HepG2 (cell line): ENCODE data around the gene PRDX2. TPM values are rescaled to one million over a fixed set of nuclear protein-coding genes. Genes with fewer than 3 reads are reported as not detected.

Experiments
- ATAC-seq: fragments of 200-7000 bp; cut with Tn5 transposase; 3 replicates; pipeline ENCODE4 v1.9.1; 2020; ENCODE audit warnings: mild to moderate bottlenecking, moderate library complexity
- BruUV-seq: library from RNA; stranded (reverse); fragments of 400-500 nt; replicated peaks from 2 replicates; lab custom pipeline; 2021; lab: Mats Ljungman, UMichigan
- CTCF ChIA-PET: fragments of 300-600 bp; formaldehyde crosslinking; extraction: SDS; loops from one replicate; lab custom pipeline; 2021; ENCODE audit warnings: low total read pairs, inconsistent platforms, low intra/inter-chr PET ratio; lab: Yijun Ruan, JAX
- POLR2A ChIA-PET: fragments of 350-600 bp; sonication (Branson Sonifier 250); formaldehyde crosslinking; loops from one replicate; lab custom pipeline; 2020; ENCODE audit warnings: antibody characterized with exemption, inconsistent platforms; lab: Yijun Ruan, JAX
- DNase-seq: peaks from one replicate; pipeline ENCODE4 v3.0.0-alpha.2; 2015; ENCODE audit warnings: low spot score
- FAIRE-seq: peaks from 3 replicates; lab custom pipeline; 2011; peaks lifted over from hg19 to GRCh38; lab: Jason Lieb, UNC
- H2AFZ ChIP-seq: one replicate; pipeline ENCODE4 v1.6.1; 2011; ENCODE audit warnings: low read length, inconsistent platforms
- H3K27ac ChIP-seq: fragments of 300-600 bp; 3 replicates; pipeline ENCODE4 v1.8.0; 2011; ENCODE audit warnings: mixed run types, mild to moderate bottlenecking, mixed read lengths, low read length, inconsistent platforms; ENCODE audit not compliant: insufficient read depth; ENCODE audit errors: extremely low read length
- H3K27me3 ChIP-seq, 2 experiments: fragments of 200-600 bp in 1 of 2; 2 replicates in 1 of 2; 3 replicates in 1 of 2; pipeline versions ENCODE4 v1.6.0 to v1.8.0; 2011; ENCODE audit warnings: low read length in 2 of 2, mild to moderate bottlenecking in 2 of 2, moderate library complexity in 2 of 2, inconsistent platforms in 1 of 2; ENCODE audit not compliant: insufficient read depth in 2 of 2, control insufficient read depth in 1 of 2
- H3K36me3 ChIP-seq, 2 experiments: fragments of 200-600 bp in 1 of 2; replicated peaks in 1 of 2; 2 replicates in 1 of 2; 3 replicates in 1 of 2; pipeline versions ENCODE4 v1.5.1 to v1.8.0; 2011; ENCODE audit warnings: low read length in 2 of 2, inconsistent platforms in 1 of 2; ENCODE audit not compliant: insufficient read depth in 2 of 2, control insufficient read depth in 1 of 2
- H3K4me1 ChIP-seq: 2 replicates; pipeline ENCODE4 v1.5.1; 2012; ENCODE audit warnings: low read length, inconsistent platforms; ENCODE audit not compliant: insufficient read depth
- H3K4me2 ChIP-seq: 2 replicates; pipeline ENCODE4 v1.6.0; 2011; ENCODE audit warnings: low read depth, low read length, inconsistent platforms
- H3K4me3 ChIP-seq, 3 experiments: fragments of 200-600 bp in 1 of 3; sonication (generic), shearing (Covaris generic) in 1 of 3; replicated peaks in 1 of 3; 2 replicates each; pipeline ENCODE4 v1.5.1; 2011 to 2016; ENCODE audit warnings: low read length in 3 of 3, inconsistent platforms in 2 of 3, low read depth in 2 of 3, mild to moderate bottlenecking in 2 of 3, control low read depth in 1 of 3, mixed read lengths in 1 of 3; ENCODE audit not compliant: insufficient read depth in 1 of 3
- H3K79me2 ChIP-seq: one replicate; pipeline ENCODE4 v1.6.1; 2011; ENCODE audit warnings: low read length, inconsistent platforms; ENCODE audit not compliant: insufficient read depth
- H3K9ac ChIP-seq: 2 replicates; pipeline ENCODE4 v1.6.0; 2011; ENCODE audit warnings: mild to moderate bottlenecking, low read depth, low read length, inconsistent platforms; ENCODE audit not compliant: insufficient read depth
- H3K9me3 ChIP-seq: 2 replicates; pipeline ENCODE4 v1.5.1; 2012; ENCODE audit warnings: mild to moderate bottlenecking, low read length
- H4K20me1 ChIP-seq: 2 replicates; pipeline ENCODE4 v1.6.0; 2011; ENCODE audit warnings: inconsistent platforms, mild to moderate bottlenecking, low read length, moderate library complexity; ENCODE audit not compliant: insufficient read depth
- AKAP8 ChIP-seq: sonication (generic); formaldehyde crosslinking; IDR thresholded peaks from 2 replicates; pipeline ENCODE4 v1.5.1; 2020; ENCODE audit warnings: mild to moderate bottlenecking, missing genetic modification reagents
- ATAD3A ChIP-seq: sonication (generic); formaldehyde crosslinking; IDR thresholded peaks from 2 replicates; pipeline ENCODE4 v1.4.0; 2020; ENCODE audit warnings: missing genetic modification reagents
- CHCHD3 ChIP-seq: sonication (generic); formaldehyde crosslinking; IDR thresholded peaks from 2 replicates; pipeline ENCODE4 v1.8.0; 2022; ENCODE audit warnings: mild to moderate bottlenecking, missing genetic modification reagents, moderate library complexity
- CREBL2 ChIP-seq: sonication (generic); formaldehyde crosslinking; IDR thresholded peaks from 2 replicates; pipeline ENCODE4 v1.8.1; 2023; ENCODE audit warnings: missing genetic modification reagents, mild to moderate bottlenecking, borderline replicate concordance
- ETS1 ChIP-seq: sonication (generic); formaldehyde crosslinking; IDR thresholded peaks from 2 replicates; pipeline ENCODE4 v1.4.0; 2020; ENCODE audit warnings: missing genetic modification reagents
- ETV5 ChIP-seq: IDR thresholded peaks from 2 replicates; pipeline ENCODE4 v1.6.1; 2018; ENCODE audit warnings: missing biosample characterization, missing genetic modification reagents, inconsistent platforms, borderline replicate concordance
- FOXJ3 ChIP-seq: sonication (generic); formaldehyde crosslinking; IDR thresholded peaks from 2 replicates; pipeline ENCODE4 v1.4.0; 2020; ENCODE audit warnings: missing genetic modification reagents, mild to moderate bottlenecking, borderline replicate concordance
- GATA4 ChIP-seq: sonication (generic); IDR thresholded peaks from 2 replicates; pipeline ENCODE4 v1.6.1; 2016; ENCODE audit warnings: antibody characterized with exemption, low read depth, borderline replicate concordance
- MAFK ChIP-seq, 2 experiments: IDR thresholded peaks in 1 of 2; conservative IDR thresholded peaks in 1 of 2; 2 replicates each; pipeline ENCODE4 v1.6.1; 2011; ENCODE audit warnings: improper control_type of control experiment in 2 of 2, low read length in 2 of 2
- MXD3 ChIP-seq: IDR thresholded peaks from 2 replicates; pipeline ENCODE4 v1.6.1; 2016; ENCODE audit warnings: mild to moderate bottlenecking, missing biosample characterization, missing genetic modification reagents
- MYNN ChIP-seq: sonication (generic); formaldehyde crosslinking; IDR thresholded peaks from 2 replicates; pipeline ENCODE4 v1.4.0; 2020; ENCODE audit warnings: mild to moderate bottlenecking, low read depth, missing genetic modification reagents
- NR2F6 ChIP-seq, 2 experiments: IDR thresholded peaks; 2 replicates each; pipeline ENCODE4 v1.6.1; 2016; ENCODE audit warnings: antibody characterized with exemption in 1 of 2, mild to moderate bottlenecking in 1 of 2
- POGZ ChIP-seq: sonication (generic); formaldehyde crosslinking; IDR thresholded peaks from 2 replicates; pipeline ENCODE4 v1.4.0; 2020; ENCODE audit warnings: mild to moderate bottlenecking, missing genetic modification reagents
- REL ChIP-seq: sonication (generic); formaldehyde crosslinking; conservative IDR thresholded peaks from 2 replicates; pipeline ENCODE4 v1.8.0; 2022; ENCODE audit warnings: mild to moderate bottlenecking, missing genetic modification reagents, moderate library complexity
- SNRNP70 ChIP-seq: fragments of 200-400 bp; formaldehyde crosslinking; IDR thresholded peaks from 2 replicates; pipeline ENCODE4 v1.6.1; 2017; ENCODE audit warnings: mild to moderate bottlenecking, low read depth, low read length, moderate library complexity
- TAF1 ChIP-seq: sonication (generic); formaldehyde crosslinking; IDR thresholded peaks from 2 replicates; pipeline ENCODE4 v1.4.0; 2020; ENCODE audit warnings: missing genetic modification reagents
- TEAD2 ChIP-seq: sonication (generic); formaldehyde crosslinking; IDR thresholded peaks from 2 replicates; pipeline ENCODE4 v1.9.0; 2021; ENCODE audit warnings: missing genetic modification reagents
- THYN1 ChIP-seq: sonication (generic); formaldehyde crosslinking; IDR thresholded peaks from 2 replicates; pipeline ENCODE4 v1.8.1; 2023; ENCODE audit warnings: low read depth, mild to moderate bottlenecking, moderate library complexity, missing genetic modification reagents, borderline replicate concordance
- ZNF430 ChIP-seq: sonication (generic); formaldehyde crosslinking; IDR thresholded peaks from 2 replicates; pipeline ENCODE4 v1.9.0; 2021; ENCODE audit warnings: mild to moderate bottlenecking, missing genetic modification reagents
- ZNF703 ChIP-seq: sonication (generic); formaldehyde crosslinking; IDR thresholded peaks from 2 replicates; pipeline ENCODE4 v1.5.1; 2020; ENCODE audit warnings: missing genetic modification reagents, mild to moderate bottlenecking, moderate library complexity, borderline replicate concordance
- WGBS: methylation state at CpG from one replicate; pipeline ENCODE4 v1.1.6; 2017; ENCODE audit warnings: low lambda C conversion rate; 5-methylcytosine and 5-hydroxymethylcytosine counted together
- in situ Hi-C: cut with HindIII; loops from 2 replicates; pipeline ENCODE4 v1.10.0; 2017; ENCODE audit warnings: low pct_unique_long_range_greater_than_20kb; ENCODE audit not compliant: extremely low pct_ligation_motif_present
- intact Hi-C: fragments of 100-400 bp; cut with micrococcal nuclease; formaldehyde crosslinking; loops from one replicate; pipeline ENCODE4 v1.10.0; 2022; ENCODE audit not compliant: unreplicated experiment
- polyA plus RNA-seq, 8 experiments: library from polyadenylated mRNA; depleted of rRNA in 3 of 8; stranded (reverse) in 7 of 8; unstranded in 1 of 8; fragments of >200 nt; fragmentation: Illumina TruSeq in 4 of 8; extraction: Trizol in 4 of 8; gene quantifications; 2 replicates each; pipeline versions ENCODE4 v1.2.1 to v1.2.3, GENCODE V29; 2011 to 2016; ENCODE audit warnings: low read depth in 4 of 8, missing spikeins in 1 of 8, mixed read lengths in 1 of 8; ENCODE audit not compliant: insufficient read depth in 1 of 8
- total RNA-seq, 5 experiments: library from RNA; depleted of rRNA; stranded (reverse); fragments of >200 nt; fragmentation: Illumina TruSeq; extraction: Trizol; gene quantifications; 2 replicates each; pipeline ENCODE4 v1.2.3, GENCODE V29; 2016; ENCODE audit warnings: low read depth in 1 of 5

The PRDX2 gene
- total and polyA plus RNA-seq, 2 of the 13 experiments (the other 11 are each of a cell fraction or from before 2014, with no cell fraction given) = 218 to 381 TPM

GRCh38 chr19:12806242-12807081 lies 4.9 kb upstream of the PRDX2 start, which contains the start of gene RNASEH2A (continued):
- TF ChIP-seq ETS1 (CRISPR knock-in tag) (no peak), NR2F6 (IDR thresholded peaks at IDR 0.05) (no peak), NR2F6 (CRISPR knock-in tag; IDR thresholded peaks at IDR 0.05) (no peak), TEAD2 (peak; percentile 56; the same call in 1 of the 2 replicates), ZNF430 (CRISPR knock-in tag) (peak; percentile 96)

DNA sequence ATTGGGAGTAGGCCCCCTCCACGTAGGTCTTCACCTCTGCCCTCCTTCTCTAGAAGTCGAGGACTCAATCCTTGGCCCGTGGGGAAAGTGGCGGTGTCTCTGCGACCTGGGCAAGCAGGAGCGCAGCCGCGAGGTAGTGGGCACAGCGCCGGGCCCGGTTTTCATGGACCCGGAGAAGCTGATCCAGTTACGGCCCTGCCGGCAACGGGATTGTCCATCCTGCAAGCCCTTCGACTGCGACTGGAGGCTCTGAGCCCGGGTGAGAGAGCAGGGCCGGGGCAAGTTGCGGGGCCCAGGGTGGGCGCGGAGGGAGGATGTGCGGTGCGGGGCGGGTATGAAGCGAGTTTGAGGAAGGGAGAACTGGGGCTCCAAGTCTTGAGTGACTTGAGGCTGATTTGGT lies 2.5 kb upstream of the PRDX2 start:
- no peaks in the 10 kb centered on the region; a peak in 1 of 5 replicates for H3K27me3 ChIP-seq
- ChIA-PET CTCF (no interaction called here), POLR2A (no interaction called here)
- no peaks in the 10 kb centered on the region for H3K9me3 ChIP-seq
- H3K4me2 ChIP-seq = no peak overlapping the region
- no peak overlapping the region for H3K9ac ChIP-seq
- in situ Hi-C loops (loop anchor here (5.0 kb wide), 1 partner anchor 37 kb away; no protein-coding TSS in a partner anchor), intact Hi-C loops (no loop called here)
- 76% methylated on average over 26 of the region's 26 CpGs for WGBS
- no peak for ATAC-seq
- no peak overlapping the region for H2AFZ ChIP-seq
- peaks cover 0 to 15% of the 10 kb centered on the region in 2 experiments; a peak in 3 of 5 replicates for H3K36me3 ChIP-seq
- no peak for FAIRE-seq
- TF ChIP-seq THYN1 (CRISPR knock-in tag) (no peak), GATA4 (no peak), MAFK (conservative IDR thresholded peaks at IDR 0.05 in 1 of 2, IDR thresholded peaks at IDR 0.05 in 1 of 2; ENCODE audit: low read length in 2 of 2) (no peak), AKAP8 (CRISPR knock-in tag) (no peak), MYNN (CRISPR knock-in tag) (no peak), ZNF703 (CRISPR knock-in tag) (no peak), FOXJ3 (CRISPR knock-in tag) (no peak), REL (no peak), TAF1 (CRISPR knock-in tag) (no peak), CHCHD3 (CRISPR knock-in tag) (no peak), ATAD3A (CRISPR knock-in tag) (no peak), POGZ (CRISPR knock-in tag) (no peak), SNRNP70 (no peak), MXD3 (CRISPR knock-in tag) (no peak), ETV5 (CRISPR knock-in tag) (no peak), CREBL2 (CRISPR knock-in tag) (no peak)
- H3K4me1 ChIP-seq = peaks cover 32% of the 10 kb centered on the region
- H4K20me1 ChIP-seq = peaks cover 5% of the 10 kb centered on the region; the same call in 1 of the 2 replicates
- H3K79me2 ChIP-seq = peaks cover 18% of the 10 kb centered on the region
- no peak overlapping the region for H3K27ac ChIP-seq
- no peak for DNase-seq
- no TSS peak for BruUV-seq
- no peak overlapping the region for H3K4me3 ChIP-seq
